SK-N-SH (cell line): Measurements from ENCODE around the gene TP63.

Source experiments
- CTCF ChIP-seq: fragments of 200-600 bp; sonication (generic); IDR thresholded peaks from 2 replicates; pipeline ENCODE4 v1.6.1; 2017; ENCODE audit warnings: antibody characterized with exemption, mild to moderate bottlenecking, moderate library complexity
- POLR2AphosphoS5 ChIP-seq: IDR thresholded peaks from 2 replicates; pipeline ENCODE4 v1.6.1; 2012; ENCODE audit warnings: low read depth, low read length

- no peak for TF ChIP-seq CTCF
- TF ChIP-seq POLR2AphosphoS5: no peak
These were observed 109.0 kb downstream of the TP63 start for GRCh38 chr3:189740156-189740555.
